WTC11 (cell line): ENCODE data around the gene TRPV5.

Source experiments
- CREB1 ChIP-seq: sonication (generic); formaldehyde crosslinking; IDR thresholded peaks from 2 replicates; pipeline ENCODE4 v1.8.0; 2023; ENCODE audit warnings: mild to moderate bottlenecking, missing genetic modification reagents
- ESRRA ChIP-seq: sonication (generic); formaldehyde crosslinking; IDR thresholded peaks from 2 replicates; pipeline ENCODE4 v1.8.1; 2022; ENCODE audit warnings: mild to moderate bottlenecking, missing genetic modification reagents, borderline replicate concordance
- FOXP1 ChIP-seq: sonication (generic); formaldehyde crosslinking; IDR thresholded peaks from 2 replicates; pipeline ENCODE4 v1.8.0; 2022; ENCODE audit warnings: missing genetic modification reagents, mild to moderate bottlenecking, moderate library complexity, borderline replicate concordance
- NR3C1 ChIP-seq: sonication (generic); formaldehyde crosslinking; conservative IDR thresholded peaks from 2 replicates; pipeline ENCODE4 v1.8.1; 2023; ENCODE audit warnings: low read depth, mild to moderate bottlenecking, missing genetic modification reagents
- ZNF232 ChIP-seq: sonication (generic); formaldehyde crosslinking; IDR thresholded peaks from 2 replicates; pipeline ENCODE4 v1.8.0; 2022; ENCODE audit warnings: mild to moderate bottlenecking, missing genetic modification reagents
- TF ChIP-seq, protein P1 (sequence below): sonication (generic); formaldehyde crosslinking; IDR thresholded peaks from 2 replicates; pipeline ENCODE4 v1.8.1; 2022; ENCODE audit warnings: mild to moderate bottlenecking, moderate library complexity, missing genetic modification reagents
- TF ChIP-seq, protein P2 (sequence below): sonication (generic); formaldehyde crosslinking; IDR thresholded peaks from 2 replicates; pipeline ENCODE4 v1.8.0; 2022; ENCODE audit warnings: missing genetic modification reagents
- TF ChIP-seq, protein P3 (sequence below): fragments of 200-600 bp; IDR thresholded peaks from 2 replicates; pipeline ENCODE4 v1.8.0; 2022; ENCODE audit warnings: antibody characterized with exemption
- TF ChIP-seq, protein P4 (sequence below): sonication (generic); formaldehyde crosslinking; IDR thresholded peaks from 2 replicates; pipeline ENCODE4 v1.8.0; 2022; ENCODE audit warnings: mild to moderate bottlenecking, missing genetic modification reagents
- TF ChIP-seq, protein P5 (sequence below): fragments of 250-450 bp; sonication (Bioruptor Pico); IDR thresholded peaks from 2 replicates; pipeline ENCODE4 v1.9.0; 2021; ENCODE audit warnings: mild to moderate bottlenecking
- TF ChIP-seq, protein P6 (sequence below): sonication (generic); formaldehyde crosslinking; IDR thresholded peaks from 2 replicates; pipeline ENCODE4 v1.8.0; 2023; ENCODE audit warnings: mild to moderate bottlenecking, missing genetic modification reagents

DNA sequence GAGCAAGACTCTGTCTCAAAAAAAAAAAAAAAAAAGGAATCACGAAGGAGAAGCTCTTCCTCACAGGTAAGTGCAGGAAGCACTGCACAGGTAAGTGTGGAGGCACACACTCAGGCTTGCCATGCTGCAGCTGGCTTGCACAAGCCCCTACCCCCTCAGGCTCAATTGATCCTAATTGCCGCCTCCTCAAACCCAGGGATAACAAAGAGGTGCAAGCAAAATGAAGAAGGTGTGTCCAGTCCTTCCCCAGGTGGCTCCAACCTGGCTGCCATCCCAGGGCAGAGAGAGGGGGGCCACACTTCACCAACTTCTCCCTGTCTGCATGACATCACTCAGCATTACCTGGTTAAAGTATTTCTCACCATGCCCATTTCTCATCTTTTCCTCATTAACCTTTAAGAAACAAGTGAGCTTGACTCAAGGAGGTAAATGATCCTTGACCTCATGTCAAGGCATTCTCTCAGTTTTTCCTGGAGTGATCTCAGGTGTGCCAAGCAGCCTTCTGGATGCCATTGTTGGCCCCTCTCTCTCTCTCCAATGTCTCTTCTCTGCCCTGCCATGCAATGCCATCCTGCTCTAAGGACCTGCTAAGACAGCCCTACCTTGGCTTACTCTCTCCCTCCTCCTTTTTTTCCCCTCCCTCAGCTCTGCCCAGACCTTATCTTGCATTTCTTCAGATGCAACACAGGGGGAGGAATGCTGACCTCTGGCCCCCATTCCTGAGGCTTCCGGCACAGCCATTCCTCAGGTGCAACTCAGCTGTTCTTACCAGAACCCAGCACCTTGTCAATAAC, 35.0 kb downstream of the TRPV5 start:
- TF ChIP-seq, protein P1, sequence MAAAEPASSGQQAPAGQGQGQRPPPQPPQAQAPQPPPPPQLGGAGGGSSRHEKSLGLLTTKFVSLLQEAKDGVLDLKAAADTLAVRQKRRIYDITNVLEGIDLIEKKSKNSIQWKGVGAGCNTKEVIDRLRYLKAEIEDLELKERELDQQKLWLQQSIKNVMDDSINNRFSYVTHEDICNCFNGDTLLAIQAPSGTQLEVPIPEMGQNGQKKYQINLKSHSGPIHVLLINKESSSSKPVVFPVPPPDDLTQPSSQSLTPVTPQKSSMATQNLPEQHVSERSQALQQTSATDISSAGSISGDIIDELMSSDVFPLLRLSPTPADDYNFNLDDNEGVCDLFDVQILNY, result no peak
- TF ChIP-seq ESRRA (no peak), NR3C1 (CRISPR knock-in tag) (no peak), FOXP1 (CRISPR knock-in tag) (no peak), ZNF232 (CRISPR knock-in tag) (no peak), CREB1 (CRISPR knock-in tag) (no peak)
- TF ChIP-seq, protein P2, sequence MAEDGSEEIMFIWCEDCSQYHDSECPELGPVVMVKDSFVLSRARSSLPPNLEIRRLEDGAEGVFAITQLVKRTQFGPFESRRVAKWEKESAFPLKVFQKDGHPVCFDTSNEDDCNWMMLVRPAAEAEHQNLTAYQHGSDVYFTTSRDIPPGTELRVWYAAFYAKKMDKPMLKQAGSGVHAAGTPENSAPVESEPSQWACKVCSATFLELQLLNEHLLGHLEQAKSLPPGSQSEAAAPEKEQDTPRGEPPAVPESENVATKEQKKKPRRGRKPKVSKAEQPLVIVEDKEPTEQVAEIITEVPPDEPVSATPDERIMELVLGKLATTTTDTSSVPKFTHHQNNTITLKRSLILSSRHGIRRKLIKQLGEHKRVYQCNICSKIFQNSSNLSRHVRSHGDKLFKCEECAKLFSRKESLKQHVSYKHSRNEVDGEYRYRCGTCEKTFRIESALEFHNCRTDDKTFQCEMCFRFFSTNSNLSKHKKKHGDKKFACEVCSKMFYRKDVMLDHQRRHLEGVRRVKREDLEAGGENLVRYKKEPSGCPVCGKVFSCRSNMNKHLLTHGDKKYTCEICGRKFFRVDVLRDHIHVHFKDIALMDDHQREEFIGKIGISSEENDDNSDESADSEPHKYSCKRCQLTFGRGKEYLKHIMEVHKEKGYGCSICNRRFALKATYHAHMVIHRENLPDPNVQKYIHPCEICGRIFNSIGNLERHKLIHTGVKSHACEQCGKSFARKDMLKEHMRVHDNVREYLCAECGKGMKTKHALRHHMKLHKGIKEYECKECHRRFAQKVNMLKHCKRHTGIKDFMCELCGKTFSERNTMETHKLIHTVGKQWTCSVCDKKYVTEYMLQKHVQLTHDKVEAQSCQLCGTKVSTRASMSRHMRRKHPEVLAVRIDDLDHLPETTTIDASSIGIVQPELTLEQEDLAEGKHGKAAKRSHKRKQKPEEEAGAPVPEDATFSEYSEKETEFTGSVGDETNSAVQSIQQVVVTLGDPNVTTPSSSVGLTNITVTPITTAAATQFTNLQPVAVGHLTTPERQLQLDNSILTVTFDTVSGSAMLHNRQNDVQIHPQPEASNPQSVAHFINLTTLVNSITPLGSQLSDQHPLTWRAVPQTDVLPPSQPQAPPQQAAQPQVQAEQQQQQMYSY (CRISPR knock-in tag), result no peak
- TF ChIP-seq, protein P3, sequence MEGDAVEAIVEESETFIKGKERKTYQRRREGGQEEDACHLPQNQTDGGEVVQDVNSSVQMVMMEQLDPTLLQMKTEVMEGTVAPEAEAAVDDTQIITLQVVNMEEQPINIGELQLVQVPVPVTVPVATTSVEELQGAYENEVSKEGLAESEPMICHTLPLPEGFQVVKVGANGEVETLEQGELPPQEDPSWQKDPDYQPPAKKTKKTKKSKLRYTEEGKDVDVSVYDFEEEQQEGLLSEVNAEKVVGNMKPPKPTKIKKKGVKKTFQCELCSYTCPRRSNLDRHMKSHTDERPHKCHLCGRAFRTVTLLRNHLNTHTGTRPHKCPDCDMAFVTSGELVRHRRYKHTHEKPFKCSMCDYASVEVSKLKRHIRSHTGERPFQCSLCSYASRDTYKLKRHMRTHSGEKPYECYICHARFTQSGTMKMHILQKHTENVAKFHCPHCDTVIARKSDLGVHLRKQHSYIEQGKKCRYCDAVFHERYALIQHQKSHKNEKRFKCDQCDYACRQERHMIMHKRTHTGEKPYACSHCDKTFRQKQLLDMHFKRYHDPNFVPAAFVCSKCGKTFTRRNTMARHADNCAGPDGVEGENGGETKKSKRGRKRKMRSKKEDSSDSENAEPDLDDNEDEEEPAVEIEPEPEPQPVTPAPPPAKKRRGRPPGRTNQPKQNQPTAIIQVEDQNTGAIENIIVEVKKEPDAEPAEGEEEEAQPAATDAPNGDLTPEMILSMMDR, result no peak
- TF ChIP-seq, protein P4, sequence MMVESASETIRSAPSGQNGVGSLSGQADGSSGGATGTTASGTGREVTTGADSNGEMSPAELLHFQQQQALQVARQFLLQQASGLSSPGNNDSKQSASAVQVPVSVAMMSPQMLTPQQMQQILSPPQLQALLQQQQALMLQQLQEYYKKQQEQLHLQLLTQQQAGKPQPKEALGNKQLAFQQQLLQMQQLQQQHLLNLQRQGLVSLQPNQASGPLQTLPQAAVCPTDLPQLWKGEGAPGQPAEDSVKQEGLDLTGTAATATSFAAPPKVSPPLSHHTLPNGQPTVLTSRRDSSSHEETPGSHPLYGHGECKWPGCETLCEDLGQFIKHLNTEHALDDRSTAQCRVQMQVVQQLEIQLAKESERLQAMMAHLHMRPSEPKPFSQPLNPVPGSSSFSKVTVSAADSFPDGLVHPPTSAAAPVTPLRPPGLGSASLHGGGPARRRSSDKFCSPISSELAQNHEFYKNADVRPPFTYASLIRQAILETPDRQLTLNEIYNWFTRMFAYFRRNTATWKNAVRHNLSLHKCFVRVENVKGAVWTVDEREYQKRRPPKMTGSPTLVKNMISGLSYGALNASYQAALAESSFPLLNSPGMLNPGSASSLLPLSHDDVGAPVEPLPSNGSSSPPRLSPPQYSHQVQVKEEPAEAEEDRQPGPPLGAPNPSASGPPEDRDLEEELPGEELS (CRISPR knock-in tag), result no peak
- TF ChIP-seq, protein P5, sequence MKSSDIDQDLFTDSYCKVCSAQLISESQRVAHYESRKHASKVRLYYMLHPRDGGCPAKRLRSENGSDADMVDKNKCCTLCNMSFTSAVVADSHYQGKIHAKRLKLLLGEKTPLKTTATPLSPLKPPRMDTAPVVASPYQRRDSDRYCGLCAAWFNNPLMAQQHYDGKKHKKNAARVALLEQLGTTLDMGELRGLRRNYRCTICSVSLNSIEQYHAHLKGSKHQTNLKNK (CRISPR knock-in tag), result no peak
- TF ChIP-seq, protein P6, sequence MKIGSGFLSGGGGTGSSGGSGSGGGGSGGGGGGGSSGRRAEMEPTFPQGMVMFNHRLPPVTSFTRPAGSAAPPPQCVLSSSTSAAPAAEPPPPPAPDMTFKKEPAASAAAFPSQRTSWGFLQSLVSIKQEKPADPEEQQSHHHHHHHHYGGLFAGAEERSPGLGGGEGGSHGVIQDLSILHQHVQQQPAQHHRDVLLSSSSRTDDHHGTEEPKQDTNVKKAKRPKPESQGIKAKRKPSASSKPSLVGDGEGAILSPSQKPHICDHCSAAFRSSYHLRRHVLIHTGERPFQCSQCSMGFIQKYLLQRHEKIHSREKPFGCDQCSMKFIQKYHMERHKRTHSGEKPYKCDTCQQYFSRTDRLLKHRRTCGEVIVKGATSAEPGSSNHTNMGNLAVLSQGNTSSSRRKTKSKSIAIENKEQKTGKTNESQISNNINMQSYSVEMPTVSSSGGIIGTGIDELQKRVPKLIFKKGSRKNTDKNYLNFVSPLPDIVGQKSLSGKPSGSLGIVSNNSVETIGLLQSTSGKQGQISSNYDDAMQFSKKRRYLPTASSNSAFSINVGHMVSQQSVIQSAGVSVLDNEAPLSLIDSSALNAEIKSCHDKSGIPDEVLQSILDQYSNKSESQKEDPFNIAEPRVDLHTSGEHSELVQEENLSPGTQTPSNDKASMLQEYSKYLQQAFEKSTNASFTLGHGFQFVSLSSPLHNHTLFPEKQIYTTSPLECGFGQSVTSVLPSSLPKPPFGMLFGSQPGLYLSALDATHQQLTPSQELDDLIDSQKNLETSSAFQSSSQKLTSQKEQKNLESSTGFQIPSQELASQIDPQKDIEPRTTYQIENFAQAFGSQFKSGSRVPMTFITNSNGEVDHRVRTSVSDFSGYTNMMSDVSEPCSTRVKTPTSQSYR, result no peak
